CD14-positive monocyte (primary cell): ENCODE measurements around the gene PNMA8A. TPM values are rescaled to one million over a fixed set of nuclear protein-coding genes. Genes with fewer than 3 reads are reported as not detected.

Experiments used
- DNase-seq, 3 donors: peaks; one replicate each; pipeline ENCODE4 v3.0.0-alpha.2; 2011 to 2022
- H2AFZ ChIP-seq: 2 replicates; pipeline ENCODE4 v1.6.0; 2012; ENCODE audit warnings: mild to moderate bottlenecking, low read depth, low read length, inconsistent platforms; ENCODE audit not compliant: insufficient read depth, poor library complexity, severe bottlenecking
- H3K27ac ChIP-seq, 2 donors: 1 replicate in 1 of 2; 2 replicates in 1 of 2; pipeline ENCODE4 v1.5.1; 2012 to 2013; ENCODE audit warnings: low read length in 2 of 2, control low read depth in 1 of 2, inconsistent platforms in 1 of 2, low read depth in 1 of 2, mild to moderate bottlenecking in 1 of 2
- H3K27me3 ChIP-seq, 2 donors: one replicate each; pipeline versions ENCODE4 v1.6.0 to v1.6.1; 2011 to 2013; ENCODE audit warnings: low read length in 2 of 2; ENCODE audit not compliant: control insufficient read depth in 2 of 2, insufficient read depth in 2 of 2
- H3K36me3 ChIP-seq, 2 donors: replicated peaks in 1 of 2; 1 replicate in 1 of 2; 2 replicates in 1 of 2; pipeline versions ENCODE4 v1.5.1 to v1.6.1; 2012 to 2013; ENCODE audit warnings: low read length in 2 of 2, control low read depth in 1 of 2, inconsistent platforms in 1 of 2, mild to moderate bottlenecking in 1 of 2; ENCODE audit not compliant: insufficient read depth in 2 of 2, control insufficient read depth in 1 of 2
- H3K4me1 ChIP-seq, 2 donors: 1 replicate in 1 of 2; 2 replicates in 1 of 2; pipeline versions ENCODE4 v1.5.1 to v1.6.1; 2012 to 2013; ENCODE audit warnings: low read length in 2 of 2, control low read depth in 1 of 2, inconsistent platforms in 1 of 2, mild to moderate bottlenecking in 1 of 2, moderate library complexity in 1 of 2; ENCODE audit not compliant: insufficient read depth in 2 of 2, control insufficient read depth in 1 of 2
- H3K4me2 ChIP-seq: replicated peaks from 2 replicates; pipeline ENCODE3; 2012; ENCODE audit warnings: low read length, moderate library complexity, mild to moderate bottlenecking; ENCODE audit not compliant: poor library complexity, severe bottlenecking; ENCODE audit errors: extremely low read depth
- H3K4me3 ChIP-seq, 3 experiments: fragments of 200-600 bp in 1 of 3; sonication (generic) in 1 of 3; replicated peaks in 1 of 3; 1 replicate in 2 of 3; 2 replicates in 1 of 3; pipeline ENCODE4 v1.5.1; 2011 to 2013; ENCODE audit warnings: low read length in 3 of 3, mild to moderate bottlenecking in 3 of 3, control low read depth in 2 of 3, low read depth in 2 of 3, inconsistent platforms in 1 of 3, moderate library complexity in 1 of 3
- H3K79me2 ChIP-seq: 2 replicates; pipeline ENCODE4 v1.6.0; 2012; ENCODE audit warnings: mild to moderate bottlenecking, control low read depth, inconsistent platforms, low read length, moderate library complexity; ENCODE audit not compliant: insufficient read depth
- H3K9ac ChIP-seq: 2 replicates; pipeline ENCODE4 v1.6.0; 2017; ENCODE audit warnings: low read length, mild to moderate bottlenecking; ENCODE audit not compliant: insufficient read depth, poor library complexity, severe bottlenecking
- H3K9me3 ChIP-seq, 2 donors: replicated peaks in 1 of 2; 1 replicate in 1 of 2; 2 replicates in 1 of 2; pipeline versions ENCODE4 v1.5.1 to v1.6.1; 2012 to 2013; ENCODE audit warnings: low read length in 2 of 2, control low read depth in 1 of 2; ENCODE audit not compliant: control insufficient read depth in 1 of 2, insufficient read depth in 1 of 2
- H4K20me1 ChIP-seq: 2 replicates; pipeline ENCODE4 v1.6.0; 2012; ENCODE audit warnings: mild to moderate bottlenecking, low read length, control low read depth, moderate library complexity; ENCODE audit not compliant: insufficient read depth
- H3K27ac Mint-ChIP-seq, 7 donors: one replicate each; pipeline ENCODE4 v1.8.0; 2020; ENCODE audit warnings: mild to moderate bottlenecking in 7 of 7, mixed read lengths in 7 of 7, moderate library complexity in 6 of 7, inconsistent platforms in 2 of 7
- H3K27me3 Mint-ChIP-seq, 3 donors: one replicate each; pipeline ENCODE4 v1.8.0; 2021 to 2022; ENCODE audit warnings: low read depth in 3 of 3, mild to moderate bottlenecking in 3 of 3, mixed read lengths in 3 of 3, moderate library complexity in 3 of 3, inconsistent platforms in 1 of 3
- H3K36me3 Mint-ChIP-seq, 2 donors: one replicate each; pipeline ENCODE4 v1.8.0; 2020; ENCODE audit warnings: mixed read lengths in 2 of 2, inconsistent platforms in 1 of 2, mild to moderate bottlenecking in 1 of 2
- H3K4me1 Mint-ChIP-seq: one replicate; pipeline ENCODE4 v1.8.0; 2020; ENCODE audit warnings: mild to moderate bottlenecking, mixed read lengths
- H3K4me3 Mint-ChIP-seq, 2 donors: one replicate each; pipeline ENCODE4 v1.8.0; 2020; ENCODE audit warnings: mild to moderate bottlenecking in 2 of 2, mixed read lengths in 2 of 2, moderate library complexity in 1 of 2
- H3K9me3 Mint-ChIP-seq, 7 donors: one replicate each; pipeline ENCODE4 v1.8.0; 2020 to 2022; ENCODE audit warnings: mixed read lengths in 7 of 7, mild to moderate bottlenecking in 6 of 7, moderate library complexity in 6 of 7, inconsistent platforms in 2 of 7
- CTCF ChIP-seq: fragments of 200-600 bp; IDR thresholded peaks from one replicate; pipeline ENCODE4 v1.8.0; 2022; ENCODE audit warnings: antibody characterized with exemption, mild to moderate bottlenecking
- WGBS: methylation state at CpG from one replicate; pipeline ENCODE4 v1.1.5; 2013; ENCODE audit warnings: missing lambda C conversion rate; ENCODE audit not compliant: insufficient coverage; 5-methylcytosine and 5-hydroxymethylcytosine counted together
- intact Hi-C, 2 donors: fragments of 100-400 bp; cut with micrococcal nuclease; formaldehyde crosslinking; loops; one replicate each; pipeline versions ENCODE4 v1.15.0 to v1.15.1; 2023
- polyA plus RNA-seq, 3 donors: library from polyadenylated mRNA; depleted of rRNA in 1 of 3; unstranded in 2 of 3; stranded (reverse) in 1 of 3; fragments of 300-500 nt in 2 of 3; fragments of >200 nt in 1 of 3; fragmentation: Illumina TruSeq in 2 of 3; gene quantifications; 1 replicate in 2 of 3; 2 replicates in 1 of 3; pipeline ENCODE4 v1.2.3, GENCODE V29; 2012 to 2021

PNMA8A gene
- polyA plus RNA-seq, 3 donors = not detected

DNA sequence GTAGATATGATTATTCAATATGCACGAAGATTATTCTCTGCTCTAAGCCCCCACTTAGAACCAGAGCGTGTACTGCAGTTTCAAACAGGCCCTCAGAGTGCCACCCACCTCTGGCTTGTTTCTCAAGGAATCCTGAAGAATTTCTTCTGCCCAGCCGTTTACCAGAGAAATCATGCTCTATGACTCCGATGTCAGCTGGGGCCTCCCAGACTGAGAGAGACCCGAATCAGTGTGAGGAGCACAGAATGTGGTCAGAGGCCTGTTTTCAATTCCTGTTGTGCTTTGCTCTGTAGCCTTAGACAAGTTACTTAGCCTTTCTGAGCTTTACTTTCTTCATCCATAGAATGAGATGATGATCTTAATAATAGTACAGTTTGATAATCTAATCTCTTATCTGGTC is 48.2 kb downstream of the PNMA8A start:
- no peak for TF ChIP-seq CTCF
- peaks cover 5% of the 10 kb centered on the region for H3K4me1 Mint-ChIP-seq
- H3K27me3 Mint-ChIP-seq = peaks cover 50 to 65% (median 50%) of the 10 kb centered on the region in 3 donors

GRCh38 chr19:46422344-46422743 is 49.0 kb downstream of the PNMA8A start:
- Histone ChIP-seq H3K4me2 (no peak overlapping the region), H3K4me3 (no peak overlapping the region), H3K79me2 (no peaks in the 10 kb centered on the region), H3K9ac (no peak overlapping the region), H3K27ac (no peak overlapping the region), H3K36me3 (no peaks in the 10 kb centered on the region), H3K27me3 (peaks cover 16 to 35% of the 10 kb centered on the region in 2 donors), H2AFZ (no peak overlapping the region), H3K9me3 (no peaks in the 10 kb centered on the region), H3K4me1 (peaks cover 5 to 8% of the 10 kb centered on the region in 2 donors), H4K20me1 (no peaks in the 10 kb centered on the region)
- intact Hi-C loops = no loop called here
- 73% methylated on average over 1 of the region's 2 CpGs for WGBS
- H3K4me3 Mint-ChIP-seq = no peak overlapping the region
- H3K4me1 Mint-ChIP-seq = peaks cover 5% of the 10 kb centered on the region
- TF ChIP-seq CTCF = no peak
- no peak overlapping the region for H3K27ac Mint-ChIP-seq
- DNase-seq = no peak
- H3K9me3 Mint-ChIP-seq = peaks cover 0 to 6% (median 0%) of the 10 kb centered on the region in 7 donors
- peaks cover 50 to 64% (median 50%) of the 10 kb centered on the region in 3 donors for H3K27me3 Mint-ChIP-seq
- no peaks in the 10 kb centered on the region for H3K36me3 Mint-ChIP-seq

More for the DNA sequence above, 48.2 kb downstream of the PNMA8A start:
- H3K4me2 ChIP-seq = no peak overlapping the region
- no peak overlapping the region for H3K27ac Mint-ChIP-seq
- H2AFZ ChIP-seq = no peak overlapping the region
- DNase-seq = no peak
- no peak overlapping the region for H3K27ac ChIP-seq
- H3K9me3 Mint-ChIP-seq = peaks cover 0 to 6% (median 0%) of the 10 kb centered on the region in 7 donors
- H3K9ac ChIP-seq = no peak overlapping the region
- no peak overlapping the region for H3K4me3 ChIP-seq
- H3K36me3 Mint-ChIP-seq = no peaks in the 10 kb centered on the region
- 70% methylated on average over 4 of the region's 5 CpGs for WGBS
- H3K79me2 ChIP-seq = no peaks in the 10 kb centered on the region
- peaks cover 5 to 8% of the 10 kb centered on the region in 2 donors for H3K4me1 ChIP-seq
- peaks cover 16 to 38% of the 10 kb centered on the region in 2 donors for H3K27me3 ChIP-seq
- H4K20me1 ChIP-seq = no peaks in the 10 kb centered on the region
- no peaks in the 10 kb centered on the region for H3K9me3 ChIP-seq
- intact Hi-C loops = no loop called here
- H3K4me3 Mint-ChIP-seq = no peak overlapping the region
- H3K36me3 ChIP-seq = no peaks in the 10 kb centered on the region
